ENCODE results near the gene SCFD2. TPM values are rescaled to one million over a fixed set of nuclear protein-coding genes. Genes with fewer than 3 reads are reported as not detected.

The SCFD2 gene
- polyA plus RNA-seq, 1 of the 3 experiments (the other 2 are of a cell fraction): 14.1 TPM

DNA sequence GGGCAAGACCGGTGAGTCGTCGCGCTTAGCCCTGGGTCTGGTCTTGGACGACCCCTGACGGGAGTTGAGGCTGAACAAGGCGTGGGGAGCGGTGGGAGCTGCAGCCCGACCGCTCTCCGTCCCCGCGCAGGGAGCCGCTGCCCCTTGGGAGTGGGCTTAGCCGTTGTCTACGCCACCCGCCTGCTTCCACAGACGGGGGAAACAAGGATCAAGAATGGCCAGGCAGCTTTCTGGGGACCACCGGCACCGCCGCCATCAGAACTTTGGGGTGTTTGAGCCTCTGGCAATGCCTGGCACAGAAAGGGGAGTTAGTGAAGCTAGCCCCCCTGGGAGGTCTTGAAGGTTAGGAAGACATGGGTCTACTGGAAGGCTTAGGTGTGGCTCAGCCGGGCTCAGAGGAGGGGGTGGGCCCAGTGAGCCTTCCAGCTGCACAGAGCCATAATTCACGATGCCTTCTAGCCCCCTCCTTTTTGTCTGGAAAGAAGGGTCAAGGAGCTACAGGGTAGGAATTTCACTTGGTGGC, 503.2 kb downstream of the SCFD2 start:
- Histone ChIP-seq H3K27me3 (ENCODE audit: insufficient read depth) (no peaks in the 10 kb centered on the region; the same call in 1 of the 2 replicates), H4K20me1 (ENCODE audit: insufficient read depth) (no peaks in the 10 kb centered on the region), H3F3A (replicated peaks; ENCODE audit: insufficient read depth) (peaks cover 9% of the 10 kb centered on the region), H3K79me2 (ENCODE audit: insufficient read depth) (no peaks in the 10 kb centered on the region), H2AFZ (ENCODE audit: low read depth) (peak overlapping the region; percentile 74), H3K9me3 (no peaks in the 10 kb centered on the region), H3K9me2 (no peaks in the 10 kb centered on the region), H3K4me3 (ENCODE audit: low read depth in 2 of 2, low read length in 1 of 2) (peak overlapping the region; percentile 71 to 73), H3K27ac (ENCODE audit: low read depth in 2 of 2, low read length in 1 of 2) (peak overlapping the region in 1 of 2 experiments; percentile 100; a peak in 2 of 4 replicates), H3K4me1 (ENCODE audit: control insufficient read depth in 1 of 2, insufficient read depth in 2 of 2, low read depth in 1 of 2, low read length in 1 of 2) (peaks cover 0 to 38% of the 10 kb centered on the region in 2 experiments; a peak in 2 of 4 replicates), H3K36me3 (replicated peaks in 1 of 2; ENCODE audit: control insufficient read depth in 1 of 2, insufficient read depth in 2 of 2, low read length in 1 of 2) (peaks cover 0 to 17% of the 10 kb centered on the region in 2 experiments), H3K4me2 (peak overlapping the region; percentile 95), H3K9ac (no peak overlapping the region)
- WGBS (ENCODE audit: low lambda C conversion rate): 10% methylated on average over 14 of the region's 23 CpGs
- POLR2A ChIA-PET: interaction anchor here (0.8 to 3.5 kb wide), 3 partner anchors 141 to 471 kb away, joined by 3 to 26 read pairs (median 10); no protein-coding TSS in a partner anchor
- peak; percentile 50 for DNase-seq
- CTCF ChIA-PET: interaction anchor here (1.1 to 3.6 kb wide), 7 partner anchors 11 to 625 kb away, joined by 3 to 25 read pairs (median 4); no protein-coding TSS in a partner anchor
- TF ChIP-seq EP300 (IDR thresholded peaks at IDR 0.05; ENCODE audit: borderline replicate concordance in 1 of 2, low read depth in 1 of 2, low read length in 1 of 2) (no peak), POLR2AphosphoS5 (IDR thresholded peaks at IDR 0.05; ENCODE audit: low read depth, low read length) (no peak), NFIC (IDR thresholded peaks at IDR 0.05; ENCODE audit: borderline replicate concordance) (no peak), MXI1 (IDR thresholded peaks at IDR 0.05; ENCODE audit: low read depth, low read length) (no peak), FOXJ3 (CRISPR knock-in tag; IDR thresholded peaks at IDR 0.05) (no peak), RFX5 (IDR thresholded peaks at IDR 0.05; ENCODE audit: low read length) (no peak), JUND (IDR thresholded peaks at IDR 0.05) (no peak), FOSL2 (IDR thresholded peaks at IDR 0.05; ENCODE audit: borderline replicate concordance, low read depth) (no peak), GABPA (IDR thresholded peaks at IDR 0.05; ENCODE audit: low read depth) (no peak), ELF1 (IDR thresholded peaks at IDR 0.05) (no peak), TAF1 (IDR thresholded peaks at IDR 0.05; ENCODE audit: borderline replicate concordance, low read depth, low read length) (no peak), SMC3 (IDR thresholded peaks at IDR 0.05; ENCODE audit: low read depth, low read length) (no peak)
- TF ChIP-seq, protein P1, sequence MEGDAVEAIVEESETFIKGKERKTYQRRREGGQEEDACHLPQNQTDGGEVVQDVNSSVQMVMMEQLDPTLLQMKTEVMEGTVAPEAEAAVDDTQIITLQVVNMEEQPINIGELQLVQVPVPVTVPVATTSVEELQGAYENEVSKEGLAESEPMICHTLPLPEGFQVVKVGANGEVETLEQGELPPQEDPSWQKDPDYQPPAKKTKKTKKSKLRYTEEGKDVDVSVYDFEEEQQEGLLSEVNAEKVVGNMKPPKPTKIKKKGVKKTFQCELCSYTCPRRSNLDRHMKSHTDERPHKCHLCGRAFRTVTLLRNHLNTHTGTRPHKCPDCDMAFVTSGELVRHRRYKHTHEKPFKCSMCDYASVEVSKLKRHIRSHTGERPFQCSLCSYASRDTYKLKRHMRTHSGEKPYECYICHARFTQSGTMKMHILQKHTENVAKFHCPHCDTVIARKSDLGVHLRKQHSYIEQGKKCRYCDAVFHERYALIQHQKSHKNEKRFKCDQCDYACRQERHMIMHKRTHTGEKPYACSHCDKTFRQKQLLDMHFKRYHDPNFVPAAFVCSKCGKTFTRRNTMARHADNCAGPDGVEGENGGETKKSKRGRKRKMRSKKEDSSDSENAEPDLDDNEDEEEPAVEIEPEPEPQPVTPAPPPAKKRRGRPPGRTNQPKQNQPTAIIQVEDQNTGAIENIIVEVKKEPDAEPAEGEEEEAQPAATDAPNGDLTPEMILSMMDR (IDR thresholded peaks at IDR 0.05): no peak
- TF ChIP-seq, protein P2, sequence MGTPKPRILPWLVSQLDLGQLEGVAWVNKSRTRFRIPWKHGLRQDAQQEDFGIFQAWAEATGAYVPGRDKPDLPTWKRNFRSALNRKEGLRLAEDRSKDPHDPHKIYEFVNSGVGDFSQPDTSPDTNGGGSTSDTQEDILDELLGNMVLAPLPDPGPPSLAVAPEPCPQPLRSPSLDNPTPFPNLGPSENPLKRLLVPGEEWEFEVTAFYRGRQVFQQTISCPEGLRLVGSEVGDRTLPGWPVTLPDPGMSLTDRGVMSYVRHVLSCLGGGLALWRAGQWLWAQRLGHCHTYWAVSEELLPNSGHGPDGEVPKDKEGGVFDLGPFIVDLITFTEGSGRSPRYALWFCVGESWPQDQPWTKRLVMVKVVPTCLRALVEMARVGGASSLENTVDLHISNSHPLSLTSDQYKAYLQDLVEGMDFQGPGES (IDR thresholded peaks at IDR 0.05; ENCODE audit: low read depth, low read length): no peak
- TF ChIP-seq, protein P3, sequence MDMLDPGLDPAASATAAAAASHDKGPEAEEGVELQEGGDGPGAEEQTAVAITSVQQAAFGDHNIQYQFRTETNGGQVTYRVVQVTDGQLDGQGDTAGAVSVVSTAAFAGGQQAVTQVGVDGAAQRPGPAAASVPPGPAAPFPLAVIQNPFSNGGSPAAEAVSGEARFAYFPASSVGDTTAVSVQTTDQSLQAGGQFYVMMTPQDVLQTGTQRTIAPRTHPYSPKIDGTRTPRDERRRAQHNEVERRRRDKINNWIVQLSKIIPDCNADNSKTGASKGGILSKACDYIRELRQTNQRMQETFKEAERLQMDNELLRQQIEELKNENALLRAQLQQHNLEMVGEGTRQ (IDR thresholded peaks at IDR 0.05; ENCODE audit: borderline replicate concordance, low read depth, low read length): no peak
